GM12878 (cell line): Measurements from ENCODE around the gene PPL. TPM values are rescaled to one million over a fixed set of nuclear protein-coding genes. Genes with fewer than 3 reads are reported as not detected.

Experiments
- ATAC-seq: fragments of 200-7000 bp; cut with Tn5 transposase; 3 replicates; pipeline ENCODE4 v1.9.1; 2020; ENCODE audit warnings: mild to moderate bottlenecking, moderate library complexity
- BruUV-seq: library from RNA; stranded (reverse); fragments of 400-500 nt; replicated peaks from 2 replicates; lab custom pipeline; 2021; lab: Mats Ljungman, UMichigan
- CTCF ChIA-PET: fragments of 300-600 bp; sonication (Branson Sonifier 250); formaldehyde crosslinking; extraction: SDS; loops from one replicate; lab custom pipeline; 2021; ENCODE audit warnings: inconsistent platforms; lab: Yijun Ruan, JAX
- POLR2A ChIA-PET: fragments of 350-600 bp; formaldehyde crosslinking; extraction: SDS; loops from one replicate; lab custom pipeline; 2021; ENCODE audit warnings: inconsistent platforms; lab: Charles Lee
- RAD21 ChIA-PET: fragments of 300-600 bp; sonication (Branson Sonifier 250); formaldehyde crosslinking; loops from one replicate; lab custom pipeline; 2023; ENCODE audit warnings: antibody characterized with exemption; ENCODE audit not compliant: unreplicated experiment; lab: Charles Lee
- SMC1A ChIA-PET: fragments of 300-600 bp; sonication (Branson Sonifier 250); formaldehyde crosslinking; loops from one replicate; lab custom pipeline; 2023; ENCODE audit not compliant: unreplicated experiment, uncharacterized antibody; lab: Charles Lee
- DNase-seq: peaks from one replicate; pipeline ENCODE4 v3.0.0-alpha.2; 2011; ENCODE audit warnings: low read depth, low spot score
- FAIRE-seq: peaks from 3 replicates; lab custom pipeline; 2011; peaks lifted over from hg19 to GRCh38; lab: Jason Lieb, UNC
- H2AFZ ChIP-seq: 2 replicates; pipeline ENCODE4 v1.6.0; 2011; ENCODE audit warnings: low read depth, low read length, control low read depth; ENCODE audit not compliant: control insufficient read depth
- H3K27ac ChIP-seq: 2 replicates; pipeline ENCODE4 v1.5.1; 2011; ENCODE audit warnings: control low read depth; ENCODE audit not compliant: control insufficient read depth, insufficient read depth
- H3K27me3 ChIP-seq, 2 experiments: replicated peaks in 1 of 2; 2 replicates each; pipeline versions ENCODE4 v1.6.0 to v1.6.1; 2011; ENCODE audit warnings: low read length in 1 of 2; ENCODE audit not compliant: control insufficient read depth in 2 of 2, insufficient read depth in 2 of 2
- H3K36me3 ChIP-seq, 2 experiments: 2 replicates each; pipeline ENCODE4 v1.5.1; 2011; ENCODE audit warnings: low read length in 1 of 2; ENCODE audit not compliant: control insufficient read depth in 2 of 2, insufficient read depth in 2 of 2
- H3K4me1 ChIP-seq: 2 replicates; pipeline ENCODE4 v1.6.1; 2011; ENCODE audit warnings: mild to moderate bottlenecking, low read length, moderate library complexity, mixed read lengths; ENCODE audit not compliant: control insufficient read depth, insufficient read depth
- H3K4me2 ChIP-seq: 2 replicates; pipeline ENCODE4 v1.6.0; 2011; ENCODE audit warnings: control low read depth; ENCODE audit not compliant: control insufficient read depth, insufficient read depth
- H3K4me3 ChIP-seq: fragments of 200-600 bp; sonication (generic); 2 replicates; pipeline ENCODE4 v1.5.1; 2016
- H3K79me2 ChIP-seq: 2 replicates; pipeline ENCODE4 v1.6.0; 2011; ENCODE audit warnings: low read length; ENCODE audit not compliant: control insufficient read depth, insufficient read depth
- H3K9ac ChIP-seq: 2 replicates; pipeline ENCODE4 v1.8.0; 2011; ENCODE audit warnings: low read length, control low read depth, mixed read lengths; ENCODE audit not compliant: control insufficient read depth, insufficient read depth
- H3K9me3 ChIP-seq: replicated peaks from 3 replicates; pipeline ENCODE4 v1.5.1; 2011; ENCODE audit warnings: mild to moderate bottlenecking, low read length; ENCODE audit not compliant: control insufficient read depth, insufficient read depth
- H4K20me1 ChIP-seq: 2 replicates; pipeline ENCODE4 v1.6.0; 2011; ENCODE audit not compliant: control insufficient read depth, insufficient read depth
- MXI1 ChIP-seq: fragments of 150-350 bp; IDR thresholded peaks from 2 replicates; pipeline ENCODE4 v1.6.1; 2011; ENCODE audit warnings: low read depth, mild to moderate bottlenecking, inconsistent platforms, low read length, improper control_type of control experiment
- SRF ChIP-seq, 2 experiments: IDR thresholded peaks; 2 replicates each; pipeline ENCODE4 v1.6.1; 2011; ENCODE audit warnings: low read depth in 2 of 2, low read length in 2 of 2, mild to moderate bottlenecking in 1 of 2, moderate library complexity in 1 of 2
- WGBS: methylation state at CpG from one replicate; pipeline ENCODE4 v1.1.6; 2016; ENCODE audit warnings: low lambda C conversion rate; ENCODE audit not compliant: insufficient replicate concordance, insufficient coverage; ENCODE audit errors: missing lambda C conversion rate; 5-methylcytosine and 5-hydroxymethylcytosine counted together
- in situ Hi-C: fragments of 300-500 bp; cut with MboI; formaldehyde crosslinking; loops from 9 replicates; pipeline ENCODE4 v1.14.3; 2018; ENCODE audit warnings: mixed read lengths
- intact Hi-C: fragments of 100-400 bp; cut with micrococcal nuclease; formaldehyde crosslinking; loops from one replicate; pipeline ENCODE4 v1.14.2; 2022; ENCODE audit not compliant: unreplicated experiment
- polyA plus RNA-seq, 11 experiments: library from polyadenylated mRNA; depleted of rRNA in 4 of 11; unstranded in 6 of 11; stranded (reverse) in 5 of 11; fragments of >200 nt; fragmentation: Nextera tagmentation in 4 of 11; fragmentation: Illumina TruSeq in 1 of 11; extraction: Ambion mirVana in 4 of 11; extraction: Trizol in 1 of 11; gene quantifications; 1 replicate in 1 of 11; 2 replicates in 10 of 11; pipeline versions ENCODE4 v1.2.1 to v1.2.3, GENCODE V29; 2011 to 2016; ENCODE audit warnings: inconsistent platforms in 2 of 11, missing spikeins in 2 of 11, low read depth in 1 of 11
- total RNA-seq, 4 experiments: library from RNA; depleted of rRNA in 3 of 4; stranded (reverse); fragments of >200 nt in 3 of 4; fragmentation: Illumina TruSeq in 1 of 4; extraction: Trizol in 1 of 4; gene quantifications; 2 replicates each; pipeline versions ENCODE4 v1.2.1 to v1.2.3, GENCODE V29; 2013 to 2021
- TF ChIP-seq, protein P1 (sequence below): fragments of 450-650 bp; IDR thresholded peaks from 2 replicates; pipeline ENCODE4 v1.6.1; 2017; ENCODE audit warnings: antibody characterized with exemption, mild to moderate bottlenecking, moderate library complexity
- TF ChIP-seq, protein P2 (sequence below): fragments of 450-650 bp; formaldehyde crosslinking; IDR thresholded peaks from 2 replicates; pipeline ENCODE4 v1.5.0; 2022; ENCODE audit warnings: mild to moderate bottlenecking, missing genetic modification characterization

PPL gene
- total and polyA plus RNA-seq, 10 of the 15 experiments (the other 5 are each of a cell fraction or from before 2014, with no cell fraction given), result 0.03 to 0.47 (median 0.05) TPM; not detected in 2

DNA sequence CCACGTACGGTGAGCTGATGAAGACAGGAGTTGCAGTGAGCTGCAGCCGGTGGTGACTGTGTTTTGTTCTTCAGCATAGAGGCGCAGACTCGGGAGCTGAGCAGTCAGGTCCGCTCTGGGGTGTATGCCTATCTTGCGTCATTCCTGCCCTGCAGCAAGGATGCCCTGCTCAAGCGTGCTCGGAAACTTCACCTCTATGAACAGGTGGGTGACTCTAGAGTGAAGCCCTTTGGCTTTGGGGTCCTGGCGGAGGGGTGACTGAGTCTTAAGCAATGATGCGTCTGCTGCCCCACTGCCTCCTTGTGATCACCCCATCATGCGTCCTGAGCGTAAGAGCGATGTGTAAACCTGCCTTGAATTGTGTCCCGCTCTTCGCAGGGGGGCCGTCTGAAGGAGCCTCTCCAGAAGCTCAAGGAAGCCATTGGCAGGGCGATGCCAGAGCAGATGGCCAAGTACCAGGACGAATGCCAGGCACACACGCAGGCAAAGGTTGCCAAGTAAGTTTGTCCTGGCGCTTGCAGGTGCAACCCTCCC is 66.7 kb downstream of the PPL start:
- Histone ChIP-seq H3K27me3 (no peaks in the 10 kb centered on the region), H3K79me2 (no peaks in the 10 kb centered on the region; the same call in 1 of the 2 replicates), H3K36me3 (peaks cover 34 to 47% of the 10 kb centered on the region in 2 experiments), H4K20me1 (no peaks in the 10 kb centered on the region; the same call in 1 of the 2 replicates), H3K9me3 (no peaks in the 10 kb centered on the region), H3K4me1 (no peaks in the 10 kb centered on the region), H3K27ac (no peak overlapping the region), H3K4me3 (no peak overlapping the region), H3K9ac (no peak overlapping the region), H3K4me2 (no peak overlapping the region), H2AFZ (no peak overlapping the region)
- in situ Hi-C loops (no loop called here), intact Hi-C loops (no loop called here)
- SMC1A ChIA-PET, result no interaction called here
- DNase-seq (no peak), ATAC-seq (no peak), FAIRE-seq (no peak)
- RAD21 ChIA-PET, result no interaction called here
- WGBS, result 92% methylated on average over 21 of the region's 21 CpGs
- no peak for TF ChIP-seq SRF (IDR thresholded peaks at IDR 0.05; ENCODE audit: low read depth in 2 of 2, low read length in 2 of 2)
- TF ChIP-seq, protein P1, sequence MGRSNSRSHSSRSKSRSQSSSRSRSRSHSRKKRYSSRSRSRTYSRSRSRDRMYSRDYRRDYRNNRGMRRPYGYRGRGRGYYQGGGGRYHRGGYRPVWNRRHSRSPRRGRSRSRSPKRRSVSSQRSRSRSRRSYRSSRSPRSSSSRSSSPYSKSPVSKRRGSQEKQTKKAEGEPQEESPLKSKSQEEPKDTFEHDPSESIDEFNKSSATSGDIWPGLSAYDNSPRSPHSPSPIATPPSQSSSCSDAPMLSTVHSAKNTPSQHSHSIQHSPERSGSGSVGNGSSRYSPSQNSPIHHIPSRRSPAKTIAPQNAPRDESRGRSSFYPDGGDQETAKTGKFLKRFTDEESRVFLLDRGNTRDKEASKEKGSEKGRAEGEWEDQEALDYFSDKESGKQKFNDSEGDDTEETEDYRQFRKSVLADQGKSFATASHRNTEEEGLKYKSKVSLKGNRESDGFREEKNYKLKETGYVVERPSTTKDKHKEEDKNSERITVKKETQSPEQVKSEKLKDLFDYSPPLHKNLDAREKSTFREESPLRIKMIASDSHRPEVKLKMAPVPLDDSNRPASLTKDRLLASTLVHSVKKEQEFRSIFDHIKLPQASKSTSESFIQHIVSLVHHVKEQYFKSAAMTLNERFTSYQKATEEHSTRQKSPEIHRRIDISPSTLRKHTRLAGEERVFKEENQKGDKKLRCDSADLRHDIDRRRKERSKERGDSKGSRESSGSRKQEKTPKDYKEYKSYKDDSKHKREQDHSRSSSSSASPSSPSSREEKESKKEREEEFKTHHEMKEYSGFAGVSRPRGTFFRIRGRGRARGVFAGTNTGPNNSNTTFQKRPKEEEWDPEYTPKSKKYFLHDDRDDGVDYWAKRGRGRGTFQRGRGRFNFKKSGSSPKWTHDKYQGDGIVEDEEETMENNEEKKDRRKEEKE, result no peak
- TF ChIP-seq, protein P2, sequence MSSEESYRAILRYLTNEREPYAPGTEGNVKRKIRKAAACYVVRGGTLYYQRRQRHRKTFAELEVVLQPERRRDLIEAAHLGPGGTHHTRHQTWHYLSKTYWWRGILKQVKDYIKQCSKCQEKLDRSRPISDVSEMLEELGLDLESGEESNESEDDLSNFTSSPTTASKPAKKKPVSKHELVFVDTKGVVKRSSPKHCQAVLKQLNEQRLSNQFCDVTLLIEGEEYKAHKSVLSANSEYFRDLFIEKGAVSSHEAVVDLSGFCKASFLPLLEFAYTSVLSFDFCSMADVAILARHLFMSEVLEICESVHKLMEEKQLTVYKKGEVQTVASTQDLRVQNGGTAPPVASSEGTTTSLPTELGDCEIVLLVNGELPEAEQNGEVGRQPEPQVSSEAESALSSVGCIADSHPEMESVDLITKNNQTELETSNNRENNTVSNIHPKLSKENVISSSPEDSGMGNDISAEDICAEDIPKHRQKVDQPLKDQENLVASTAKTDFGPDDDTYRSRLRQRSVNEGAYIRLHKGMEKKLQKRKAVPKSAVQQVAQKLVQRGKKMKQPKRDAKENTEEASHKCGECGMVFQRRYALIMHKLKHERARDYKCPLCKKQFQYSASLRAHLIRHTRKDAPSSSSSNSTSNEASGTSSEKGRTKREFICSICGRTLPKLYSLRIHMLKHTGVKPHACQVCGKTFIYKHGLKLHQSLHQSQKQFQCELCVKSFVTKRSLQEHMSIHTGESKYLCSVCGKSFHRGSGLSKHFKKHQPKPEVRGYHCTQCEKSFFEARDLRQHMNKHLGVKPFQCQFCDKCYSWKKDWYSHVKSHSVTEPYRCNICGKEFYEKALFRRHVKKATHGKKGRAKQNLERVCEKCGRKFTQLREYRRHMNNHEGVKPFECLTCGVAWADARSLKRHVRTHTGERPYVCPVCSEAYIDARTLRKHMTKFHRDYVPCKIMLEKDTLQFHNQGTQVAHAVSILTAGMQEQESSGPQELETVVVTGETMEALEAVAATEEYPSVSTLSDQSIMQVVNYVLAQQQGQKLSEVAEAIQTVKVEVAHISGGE (CRISPR knock-in tag), result no peak
- no peak for TF ChIP-seq MXI1
- no TSS peak for BruUV-seq
- POLR2A ChIA-PET, result no interaction called here
- CTCF ChIA-PET, result no interaction called here
